Measurements from ENCODE around the gene BTBD8.
A peak's percentile ranks its signal among the peaks of the same experiment; 100 is the strongest.

BTBD8 gene

DNA sequence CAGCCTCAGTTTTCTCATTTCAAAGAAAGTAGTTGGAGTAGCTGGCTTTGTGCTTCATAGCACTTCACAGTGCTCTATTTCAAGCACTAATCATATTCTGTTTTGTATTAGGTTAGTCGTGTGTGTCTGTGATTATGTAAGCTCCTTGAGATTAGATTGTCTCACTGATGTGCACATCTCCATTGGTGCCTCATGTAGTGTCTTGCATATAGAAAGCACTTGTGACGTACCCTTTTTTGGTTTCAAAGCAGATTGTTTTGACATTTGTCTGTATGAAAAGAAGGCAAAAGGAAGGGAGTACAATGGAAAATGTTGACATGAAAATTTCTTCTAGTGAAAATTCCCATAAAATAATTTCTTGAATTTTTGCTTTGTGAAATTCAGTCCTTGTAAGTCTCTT is 13.9 kb downstream of the BTBD8 start:
- DNase-seq (ENCODE audit: low read depth in 2 of 2): no peak

GRCh38 chr1:92094595-92094994 is 14.4 kb downstream of the BTBD8 start:
- no peak for DNase-seq (ENCODE audit: low read depth in 2 of 2)

GRCh38 chr1:92095874-92096273 is 15.7 kb downstream of the BTBD8 start:
- no peak for DNase-seq (ENCODE audit: low read depth in 2 of 2)

GRCh38 chr1:92096317-92096716 is 16.2 kb downstream of the BTBD8 start:
- DNase-seq (ENCODE audit: low read depth in 2 of 2): no peak

GRCh38 chr1:92105546-92106081 is 25.5 kb downstream of the BTBD8 start:
- DNase-seq (ENCODE audit: low read depth in 2 of 2): no peak

GRCh38 chr1:92108631-92109030 is 28.5 kb downstream of the BTBD8 start:
- no peak for DNase-seq (ENCODE audit: low read depth in 2 of 2)

- no peak for DNase-seq (ENCODE audit: low read depth in 2 of 2)
These were observed 37.4 kb downstream of the BTBD8 start for GRCh38 chr1:92117526-92117925.

DNA sequence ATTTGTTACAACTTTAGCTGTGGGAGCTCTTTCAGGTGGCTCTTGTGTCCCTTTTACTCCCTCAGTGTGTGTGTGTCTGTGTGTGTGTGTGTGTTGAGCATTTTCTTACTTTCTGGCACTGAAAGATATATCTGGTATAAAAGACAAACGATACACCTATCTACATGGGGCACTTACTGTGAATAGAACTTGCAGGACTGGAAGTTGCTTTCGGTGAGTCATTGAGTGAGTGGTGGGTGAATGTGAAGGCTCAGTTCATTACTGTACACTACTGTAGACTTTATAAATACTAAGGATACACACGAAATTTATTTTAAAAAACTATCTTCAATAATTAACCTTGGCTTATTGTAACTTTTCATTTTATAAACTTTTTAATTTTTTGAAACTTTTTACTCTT is 38.7 kb downstream of the BTBD8 start:
- DNase-seq (ENCODE audit: low read depth in 2 of 2): no peak

- DNase-seq (ENCODE audit: low read depth in 2 of 2): peak in 1 of 2 experiments; percentile 3
These were observed 43.7 kb downstream of the BTBD8 start for GRCh38 chr1:92123868-92124267.

DNA sequence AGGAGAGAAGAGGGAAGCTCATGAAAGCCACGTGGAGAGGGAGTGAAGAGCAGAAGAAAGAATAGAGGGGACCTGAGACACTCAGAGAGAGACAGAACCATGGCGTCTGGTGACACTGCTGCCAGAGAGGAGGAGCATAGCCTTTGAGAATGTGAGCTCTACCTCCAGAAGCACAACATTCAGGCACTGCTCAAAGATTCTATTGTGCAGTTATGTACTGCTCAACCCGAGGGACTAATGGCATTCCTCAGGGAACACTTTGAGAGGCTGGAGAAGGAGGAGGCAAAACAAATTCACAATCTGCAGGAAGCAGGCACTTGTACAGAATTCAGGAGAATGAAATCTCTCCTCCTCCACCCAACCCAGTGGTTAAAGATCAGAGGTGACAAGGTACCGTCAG is 45.1 kb downstream of the BTBD8 start:
- DNase-seq (ENCODE audit: low read depth in 2 of 2): no peak

DNA sequence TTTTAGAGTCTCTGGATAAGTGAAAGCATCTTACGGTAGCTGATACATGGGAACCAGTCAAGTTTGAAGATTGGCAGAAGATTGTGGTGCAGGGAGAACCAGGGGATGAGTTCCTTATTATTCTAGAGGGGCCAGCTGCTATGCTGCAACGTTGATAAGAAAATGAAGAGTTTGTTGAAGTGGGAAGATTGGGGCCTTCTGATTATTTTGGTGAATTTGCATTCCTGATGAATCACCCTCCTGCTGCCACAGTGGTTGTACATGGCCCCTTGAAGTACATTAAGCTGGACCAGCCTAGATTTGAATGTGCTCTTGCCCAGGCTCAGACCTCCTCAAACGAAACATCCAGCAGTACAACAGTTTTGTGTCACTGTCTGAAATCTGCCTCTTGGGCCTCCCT is 45.9 kb downstream of the BTBD8 start:
- no peak for DNase-seq (ENCODE audit: low read depth in 2 of 2)

DNA sequence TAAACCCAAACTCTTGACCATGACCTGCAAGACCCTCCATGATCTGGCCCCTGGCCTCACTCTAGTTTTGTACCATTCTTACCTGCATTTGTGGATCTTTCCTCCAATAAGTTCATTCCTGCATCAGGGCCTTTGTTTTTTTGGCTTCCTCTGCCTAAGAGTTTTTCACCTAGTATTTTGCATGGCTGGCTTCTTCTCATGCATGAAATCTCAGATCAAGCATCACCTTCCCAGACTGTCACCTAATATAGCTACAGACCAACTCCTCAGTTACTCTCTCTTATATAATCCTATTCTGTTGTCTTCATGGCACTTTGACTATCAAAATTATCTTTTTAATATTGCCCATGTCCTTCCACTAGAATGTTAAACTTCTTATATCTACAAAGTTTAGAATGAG is 54.2 kb downstream of the BTBD8 start:
- no peak for DNase-seq (ENCODE audit: low read depth in 2 of 2)

GRCh38 chr1:92136341-92136740 is 56.2 kb downstream of the BTBD8 start:
- no peak for DNase-seq (ENCODE audit: low read depth in 2 of 2)

DNA sequence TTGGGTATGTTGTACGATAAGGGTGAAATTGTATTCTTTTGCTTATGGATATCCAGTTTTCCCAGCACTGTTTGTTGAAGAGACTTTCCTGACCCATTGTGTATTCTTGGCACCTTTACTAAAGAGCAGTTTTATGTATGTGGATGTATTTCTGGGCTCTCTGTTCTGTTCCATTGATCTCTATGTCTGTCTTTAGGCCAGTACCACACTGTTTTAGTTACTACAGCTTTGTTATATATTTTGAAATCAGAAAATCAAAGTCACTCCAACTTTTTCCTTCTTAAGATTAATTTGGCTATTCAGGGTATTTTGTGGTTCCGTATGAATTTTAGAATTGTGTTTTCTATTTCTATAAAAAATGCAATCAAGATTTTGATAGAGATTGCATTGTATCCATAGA is 74.8 kb downstream of the BTBD8 start:
- no peak for DNase-seq (ENCODE audit: low read depth in 2 of 2)

DNA sequence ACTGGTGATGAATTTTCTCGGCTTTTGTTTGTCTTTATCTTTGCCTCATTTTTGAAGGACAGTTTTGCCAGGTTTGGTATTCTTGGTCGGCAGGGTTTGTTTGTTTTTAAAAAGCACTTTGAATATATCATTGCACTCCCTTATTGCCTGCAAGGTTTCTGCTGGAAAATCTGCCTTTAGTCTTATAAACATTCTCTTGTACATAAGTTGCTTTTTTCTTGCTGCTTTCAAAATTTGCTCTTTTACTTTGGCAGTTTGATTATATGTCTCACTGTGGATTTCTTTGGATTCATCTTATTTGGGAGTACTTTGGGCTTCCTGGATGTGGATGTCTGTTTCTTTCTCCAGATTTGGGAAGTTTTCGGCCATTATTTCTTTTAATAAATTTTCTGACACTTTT is 79.4 kb downstream of the BTBD8 start:
- no peak for DNase-seq (ENCODE audit: low read depth in 2 of 2)

DNA sequence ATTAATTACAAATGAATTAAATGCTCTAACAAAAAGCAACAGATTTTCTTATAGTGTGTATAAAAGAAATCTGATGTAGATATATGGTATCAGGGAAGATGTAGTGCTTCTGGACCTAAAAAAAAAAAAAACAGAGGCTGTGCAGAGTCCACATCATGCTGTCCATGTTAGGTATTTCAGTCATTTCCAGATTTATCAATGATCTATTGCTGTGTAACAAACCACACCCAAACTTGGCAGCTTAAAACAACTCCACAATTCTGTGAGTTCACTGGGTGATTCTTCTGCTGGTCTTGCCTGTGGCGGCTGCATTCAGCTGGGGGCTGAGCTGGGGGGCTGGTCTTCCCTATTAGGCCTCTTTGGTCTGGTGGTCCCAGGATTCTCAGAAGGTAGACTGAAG is 85.2 kb downstream of the BTBD8 start:
- no peak for DNase-seq (ENCODE audit: low read depth in 2 of 2)

DNA sequence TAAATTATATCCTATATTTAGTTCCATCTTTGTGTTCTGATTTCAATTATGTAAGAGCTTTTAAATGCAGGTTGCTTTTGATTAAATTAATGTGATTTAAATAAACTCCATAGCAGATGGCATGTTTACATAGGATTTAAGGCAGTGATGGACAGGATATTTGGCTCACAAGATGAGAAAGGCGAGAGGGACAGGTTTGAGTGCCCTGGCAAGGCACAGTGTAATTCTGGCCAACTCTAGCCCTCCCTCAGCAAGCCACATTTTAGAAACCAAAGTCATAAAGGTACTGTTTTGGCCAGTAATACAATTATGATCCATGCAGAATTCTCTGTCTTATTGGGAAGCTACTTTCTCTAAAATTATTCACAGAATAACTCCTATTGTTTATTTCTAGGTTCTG is 87.0 kb downstream of the BTBD8 start:
- DNase-seq (ENCODE audit: low read depth in 2 of 2): no peak

DNA sequence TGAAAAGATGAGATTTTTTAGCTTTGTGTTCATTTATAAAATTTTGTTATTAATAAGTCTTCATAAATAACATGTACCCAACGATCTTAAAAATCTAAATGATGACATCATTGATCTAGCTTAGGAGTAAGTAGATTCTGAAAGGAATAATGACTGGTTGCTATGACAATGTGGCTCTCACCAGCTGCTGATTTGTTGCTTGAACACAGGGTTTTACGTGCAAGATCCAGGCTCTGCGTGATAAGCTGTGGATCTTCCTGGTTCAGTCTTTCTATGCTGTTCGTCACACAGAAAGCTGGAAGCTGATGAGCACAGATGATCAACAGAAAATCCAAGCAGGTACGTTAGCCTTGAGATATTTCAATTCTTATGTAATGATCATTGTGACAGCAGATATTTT is 88.5 kb downstream of the BTBD8 start:
- DNase-seq (ENCODE audit: low read depth in 2 of 2): no peak

GRCh38 chr1:92169214-92170005 is 89.3 kb downstream of the BTBD8 start:
- DNase-seq (ENCODE audit: low read depth in 2 of 2): no peak

- DNase-seq (ENCODE audit: low read depth in 2 of 2): no peak
These were observed 104.5 kb downstream of the BTBD8 start for GRCh38 chr1:92184632-92185031.

DNA sequence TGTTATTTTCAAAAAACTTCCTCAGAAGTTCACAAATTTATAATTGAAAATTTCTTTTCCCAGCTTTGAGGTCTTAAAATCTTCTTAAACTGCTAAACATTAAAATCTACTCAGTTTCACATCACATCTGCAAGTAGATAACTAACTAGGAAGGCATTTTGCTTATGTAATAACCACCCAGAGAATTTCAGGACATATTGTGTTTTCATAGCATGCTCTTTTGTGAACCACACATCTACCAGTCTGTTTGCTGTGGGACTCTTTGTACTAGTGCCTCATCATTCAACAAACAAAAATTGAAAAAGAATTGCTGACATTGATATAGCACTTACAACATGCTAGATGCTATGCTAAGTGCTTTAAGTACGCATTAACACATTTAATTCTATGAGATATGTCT is 105.9 kb downstream of the BTBD8 start:
- DNase-seq (ENCODE audit: low read depth in 2 of 2): no peak

DNA sequence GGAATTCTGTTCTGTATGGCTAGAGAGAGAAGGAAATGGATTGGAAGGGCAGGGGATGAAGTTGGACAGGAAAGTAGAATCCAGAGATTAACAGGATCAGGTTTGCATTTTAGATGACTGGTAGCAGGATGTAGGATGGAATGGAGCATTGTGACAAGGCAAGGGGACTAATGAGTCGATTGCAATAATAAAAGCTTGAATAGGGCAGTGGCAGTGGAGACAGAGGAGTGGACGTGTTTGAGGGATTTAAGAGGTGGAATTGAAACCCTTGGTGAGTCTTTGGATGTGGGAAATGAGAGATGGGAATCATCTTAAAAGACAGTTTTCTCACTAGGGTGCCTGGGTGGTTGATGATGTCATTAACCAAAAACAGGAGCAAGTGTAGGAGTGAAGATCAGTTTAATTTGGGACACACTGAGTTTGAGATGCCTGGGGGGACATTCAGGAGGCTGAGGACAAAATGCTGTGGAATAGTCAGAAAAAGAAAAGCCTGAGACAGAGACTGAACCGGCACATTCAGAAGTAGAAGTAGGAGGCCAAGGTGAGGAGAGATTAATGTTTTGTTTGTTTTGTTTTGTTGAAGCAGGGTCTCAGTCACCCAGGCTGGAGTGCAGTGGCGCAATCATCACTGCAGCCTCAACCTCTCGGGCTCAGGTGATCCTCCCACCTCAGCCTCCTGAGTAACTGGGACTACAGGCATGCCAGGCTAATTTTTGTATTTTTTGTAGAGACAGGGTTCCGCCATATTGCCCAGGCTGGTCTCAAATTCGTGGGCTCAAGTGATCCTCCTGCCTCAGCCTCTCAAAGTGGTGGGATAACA is 108.5 kb downstream of the BTBD8 start:
- DNase-seq (ENCODE audit: low read depth in 2 of 2): no peak

DNA sequence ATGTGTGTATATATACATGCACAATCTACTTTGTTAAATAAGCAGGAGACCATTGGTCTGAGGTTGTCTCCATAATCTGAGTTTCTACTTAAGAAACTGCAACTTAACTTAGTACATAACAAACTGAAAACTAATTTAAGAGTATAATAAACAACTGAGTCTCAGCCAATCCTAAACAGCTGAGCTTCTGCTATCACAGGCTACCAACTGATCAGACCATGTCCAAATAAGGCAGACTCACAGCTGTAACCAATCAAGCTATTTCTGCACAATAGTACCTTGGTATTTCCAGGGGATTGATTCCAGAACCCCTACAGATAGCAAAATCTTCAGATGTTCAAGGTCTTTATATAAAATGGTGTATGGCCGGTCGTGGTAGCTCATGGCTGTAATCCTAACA is 111.6 kb downstream of the BTBD8 start:
- DNase-seq (ENCODE audit: low read depth in 2 of 2): no peak

Measured in stimulated activated CD4-positive, alpha-beta T cell treated with anti-CD3 and anti-CD28 coated beads, Interleukin-12 subunit alpha, Interleukin-12 subunit beta, amount 100 ng/mL, for 24 hours (primary cell).